Endothelial cell of umbilical vein (primary cell): Measurements from ENCODE around the gene PCGF2. TPM values are rescaled to one million over a fixed set of nuclear protein-coding genes. Genes with fewer than 3 reads are reported as not detected.

Experiments
- BruUV-seq: library from RNA; stranded (reverse); fragments of 400-500 nt; replicated peaks from 2 replicates; lab custom pipeline; 2021; lab: Mats Ljungman, UMichigan
- CTCF ChIA-PET: fragments of 300-600, 350-600 bp; sonication (Branson Sonifier 250); formaldehyde crosslinking; loops from one replicate; lab custom pipeline; 2021; ENCODE audit warnings: antibody characterized with exemption, inconsistent platforms; lab: Charles Lee
- POLR2A ChIA-PET: fragments of 300-600, 350-600 bp; sonication (Branson Sonifier 250); formaldehyde crosslinking; loops from one replicate; lab custom pipeline; 2021; ENCODE audit warnings: antibody characterized with exemption, inconsistent platforms; lab: Charles Lee
- DNase-seq: peaks from one replicate; pipeline ENCODE4 v3.0.0-alpha.2; 2011; ENCODE audit warnings: low read depth, low spot score
- FAIRE-seq: peaks from 2 replicates; lab custom pipeline; 2011; peaks lifted over from hg19 to GRCh38; lab: Jason Lieb, UNC
- H2AFZ ChIP-seq: 2 replicates; pipeline ENCODE4 v1.6.0; 2012; ENCODE audit warnings: low read depth, low read length, control low read depth, inconsistent platforms
- H3K27ac ChIP-seq: 2 replicates; pipeline ENCODE4 v1.5.1; 2011; ENCODE audit warnings: low read depth, mild to moderate bottlenecking, control low read depth, low read length, moderate library complexity; ENCODE audit not compliant: insufficient read depth
- H3K27me3 ChIP-seq, 2 experiments: 2 replicates each; pipeline versions ENCODE4 v1.6.0 to v1.6.1; 2011; ENCODE audit warnings: low read length in 2 of 2, mixed read lengths in 1 of 2; ENCODE audit not compliant: control insufficient read depth in 2 of 2, insufficient read depth in 2 of 2
- H3K36me3 ChIP-seq, 2 experiments: 2 replicates in 1 of 2; 3 replicates in 1 of 2; pipeline ENCODE4 v1.5.1; 2011; ENCODE audit warnings: low read length in 2 of 2, mild to moderate bottlenecking in 1 of 2, moderate library complexity in 1 of 2; ENCODE audit not compliant: control insufficient read depth in 2 of 2, insufficient read depth in 2 of 2; ENCODE audit errors: extremely low read depth in 1 of 2
- H3K4me1 ChIP-seq: 3 replicates; pipeline ENCODE4 v1.5.1; 2011; ENCODE audit warnings: mild to moderate bottlenecking, low read length; ENCODE audit not compliant: control insufficient read depth, insufficient read depth; ENCODE audit errors: extremely low read depth
- H3K4me2 ChIP-seq: 2 replicates; pipeline ENCODE4 v1.6.1; 2011; ENCODE audit warnings: low read length, control low read depth, mixed read lengths; ENCODE audit not compliant: insufficient read depth
- H3K4me3 ChIP-seq, 3 experiments: fragments of 200-600 bp in 1 of 3; sonication (generic), shearing (Covaris generic) in 1 of 3; replicated peaks in 1 of 3; 2 replicates each; pipeline ENCODE4 v1.5.1; 2011 to 2016; ENCODE audit warnings: control low read depth in 3 of 3, low read length in 3 of 3, mild to moderate bottlenecking in 2 of 3, inconsistent platforms in 1 of 3, low read depth in 1 of 3, moderate library complexity in 1 of 3; ENCODE audit not compliant: insufficient read depth in 1 of 3
- H3K79me2 ChIP-seq: 2 replicates; pipeline ENCODE4 v1.6.0; 2012; ENCODE audit warnings: low read length, inconsistent platforms; ENCODE audit not compliant: control insufficient read depth, insufficient read depth
- H3K9ac ChIP-seq: replicated peaks from 2 replicates; pipeline ENCODE3; 2011; ENCODE audit warnings: low read length, control low read depth; ENCODE audit not compliant: insufficient read depth; ENCODE audit errors: extremely low read depth
- H3K9me1 ChIP-seq: replicated peaks from 3 replicates; pipeline ENCODE4 v1.6.0; 2011; ENCODE audit warnings: mild to moderate bottlenecking, low read length; ENCODE audit not compliant: control insufficient read depth, insufficient read depth; ENCODE audit errors: extremely low read depth
- H3K9me3 ChIP-seq: replicated peaks from 2 replicates; pipeline ENCODE4 v1.5.1; 2012; ENCODE audit warnings: low read length, inconsistent platforms; ENCODE audit not compliant: control insufficient read depth, insufficient read depth
- H4K20me1 ChIP-seq: replicated peaks from 2 replicates; pipeline ENCODE3; 2011; ENCODE audit warnings: mild to moderate bottlenecking, low read length; ENCODE audit not compliant: control insufficient read depth, insufficient read depth; ENCODE audit errors: extremely low read depth
- CTCF ChIP-seq, 2 donors: IDR thresholded peaks; 1 replicate in 1 of 2; 2 replicates in 1 of 2; pipeline ENCODE4 v1.5.1; 2011; ENCODE audit warnings: low read length in 2 of 2, mild to moderate bottlenecking in 2 of 2, moderate library complexity in 2 of 2, control low read depth in 1 of 2, inconsistent platforms in 1 of 2, low read depth in 1 of 2; ENCODE audit not compliant: insufficient read depth in 1 of 2; ENCODE audit errors: extremely low read depth in 1 of 2
- EZH2 ChIP-seq: IDR thresholded peaks from 2 replicates; pipeline ENCODE4 v1.6.1; 2012; ENCODE audit warnings: borderline replicate concordance, low read depth, mild to moderate bottlenecking, moderate library complexity, low read length, inconsistent platforms; ENCODE audit not compliant: severe bottlenecking
- FOS ChIP-seq: IDR thresholded peaks from 2 replicates; pipeline ENCODE4 v1.6.1; 2011; ENCODE audit warnings: mild to moderate bottlenecking, low read length, moderate library complexity, borderline replicate concordance; ENCODE audit not compliant: insufficient read depth
- JUN ChIP-seq: IDR thresholded peaks from 2 replicates; pipeline ENCODE4 v1.6.1; 2011; ENCODE audit warnings: borderline replicate concordance, low read depth; ENCODE audit not compliant: insufficient read length, insufficient read depth
- MYC ChIP-seq: IDR thresholded peaks from one replicate; pipeline ENCODE4 v1.6.1; 2011; ENCODE audit warnings: mild to moderate bottlenecking, low read depth, low read length
- POLR2A ChIP-seq: IDR thresholded peaks from 2 replicates; pipeline ENCODE4 v1.6.1; 2012; ENCODE audit warnings: low read depth, mild to moderate bottlenecking, control low read depth, low read length
- POLR2AphosphoS5 ChIP-seq: IDR thresholded peaks from 2 replicates; pipeline ENCODE4 v1.6.1; 2012; ENCODE audit warnings: low read depth, mild to moderate bottlenecking, control low read depth, low read length, moderate library complexity; ENCODE audit not compliant: insufficient read depth
- dilution Hi-C: fragments of 300-500 bp; cut with MboI; formaldehyde crosslinking; loops from one replicate; pipeline ENCODE4 v1.15.0; 2019; ENCODE audit warnings: low sequenced_read_pairs; ENCODE audit not compliant: extremely low pct_ligation_motif_present
- intact Hi-C: fragments of 100-400 bp; cut with micrococcal nuclease; formaldehyde crosslinking; loops from one replicate; pipeline ENCODE4 v1.10.0; 2022
- polyA plus RNA-seq, 4 experiments: library from polyadenylated mRNA; depleted of rRNA in 3 of 4; stranded (reverse) in 3 of 4; unstranded in 1 of 4; fragments of >200 nt; gene quantifications; 2 replicates each; pipeline versions ENCODE4 v1.2.1 to v1.2.3, GENCODE V29; 2011 to 2012; ENCODE audit warnings: missing spikeins in 1 of 4
- total RNA-seq: library from RNA; stranded (reverse); gene quantifications from 2 replicates; pipeline ENCODE4 v1.2.3, GENCODE V29; 2021
- TF ChIP-seq, protein P1 (sequence below): IDR thresholded peaks from 2 replicates; pipeline ENCODE4 v1.6.1; 2011; ENCODE audit not compliant: insufficient read depth, insufficient read length

Gene PCGF2
- total and polyA plus RNA-seq, 2 donors (not counting 3 experiments of a cell fraction or from before 2014, with no cell fraction given): 39.8 to 78.4 TPM

- ChIA-PET CTCF (interaction anchor here (5.4 kb wide), 1 partner anchor 56 kb away, joined by 138 read pairs; the partner anchor contains the start of gene EPOP), POLR2A (no interaction called here)
- intact Hi-C loops (no loop called here), dilution Hi-C loops (no loop called here)
- H2AFZ ChIP-seq: no peak overlapping the region
- TF ChIP-seq FOS: no peak
- no peak for TF ChIP-seq MYC
- TF ChIP-seq, protein P1, sequence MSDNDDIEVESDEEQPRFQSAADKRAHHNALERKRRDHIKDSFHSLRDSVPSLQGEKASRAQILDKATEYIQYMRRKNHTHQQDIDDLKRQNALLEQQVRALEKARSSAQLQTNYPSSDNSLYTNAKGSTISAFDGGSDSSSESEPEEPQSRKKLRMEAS: no peak
- no peak for TF ChIP-seq CTCF (IDR thresholded peaks at IDR 0.05; ENCODE audit: extremely low read depth in 1 of 2, insufficient read depth in 1 of 2, low read depth in 1 of 2, low read length in 2 of 2)
- TF ChIP-seq EZH2: no peak
- no peak for TF ChIP-seq JUN
- no peak for TF ChIP-seq POLR2AphosphoS5
- no peak for TF ChIP-seq POLR2A
- no peak for FAIRE-seq
- no peak overlapping the region for H3K4me2 ChIP-seq
- H4K20me1 ChIP-seq: no peaks in the 10 kb centered on the region
- H3K27me3 ChIP-seq: no peaks in the 10 kb centered on the region
- H3K4me1 ChIP-seq: peaks cover 27% of the 10 kb centered on the region
- no peaks in the 10 kb centered on the region for H3K9me3 ChIP-seq
- H3K27ac ChIP-seq: no peak overlapping the region
- peaks cover 2 to 23% of the 10 kb centered on the region in 2 experiments for H3K36me3 ChIP-seq
- DNase-seq: no peak
- BruUV-seq: no TSS peak
- no peak overlapping the region for H3K9ac ChIP-seq
- no peaks in the 10 kb centered on the region for H3K9me1 ChIP-seq
- peaks cover 3% of the 10 kb centered on the region for H3K79me2 ChIP-seq
- no peak overlapping the region for H3K4me3 ChIP-seq
Observed at GRCh38 chr17:38733282-38733981, 14.7 kb downstream of the PCGF2 start.
